ENCODE data around the gene PNPLA7. TPM values are rescaled to one million over a fixed set of nuclear protein-coding genes. Genes with fewer than 3 reads are reported as not detected.
"Not testable (repeated sequence)": the region's sequence is repeated elsewhere in the genome, so short reads cannot be mapped to it uniquely, and the experiment has no call there.

PNPLA7 gene
- total RNA-seq, 2 donors from 2014 or later: 5.8 to 6.1 TPM

DNA sequence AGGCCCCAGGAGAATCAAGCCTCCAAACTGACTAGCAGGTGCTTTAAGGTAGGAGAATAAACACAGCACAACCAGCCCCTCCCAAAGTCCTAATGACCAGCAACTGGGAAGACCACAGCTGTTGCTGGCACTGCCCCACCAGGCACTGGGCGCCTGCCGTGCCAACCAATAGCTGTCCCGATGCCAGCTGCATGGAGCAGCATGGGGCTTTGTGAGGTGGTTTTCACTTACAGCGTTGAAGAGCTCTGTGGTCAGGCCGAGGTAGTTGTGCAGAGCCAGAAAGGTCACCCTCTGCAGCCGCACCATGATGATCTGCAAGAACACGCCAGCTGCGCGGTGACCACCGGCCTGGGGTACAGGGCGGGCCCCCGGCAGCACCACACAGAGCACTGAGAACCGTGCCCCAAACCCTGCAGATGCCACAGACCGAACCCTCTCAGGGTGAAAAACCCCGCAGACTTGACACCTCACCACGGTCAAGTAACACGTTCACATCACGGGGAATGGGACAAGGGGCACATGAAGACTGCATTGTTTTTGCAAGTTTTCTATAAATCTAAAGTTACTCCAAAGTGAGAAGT lies 28.7 kb downstream of the PNPLA7 start:
- DNase-seq: no peak
- no peak for ATAC-seq
- intact Hi-C loops (cut with DNase I): loop anchor here (10.0 kb wide), 2 partner anchors 217 to 227 kb away; partner anchors contain the start of gene NRARP (in 1 of the 2)

DNA sequence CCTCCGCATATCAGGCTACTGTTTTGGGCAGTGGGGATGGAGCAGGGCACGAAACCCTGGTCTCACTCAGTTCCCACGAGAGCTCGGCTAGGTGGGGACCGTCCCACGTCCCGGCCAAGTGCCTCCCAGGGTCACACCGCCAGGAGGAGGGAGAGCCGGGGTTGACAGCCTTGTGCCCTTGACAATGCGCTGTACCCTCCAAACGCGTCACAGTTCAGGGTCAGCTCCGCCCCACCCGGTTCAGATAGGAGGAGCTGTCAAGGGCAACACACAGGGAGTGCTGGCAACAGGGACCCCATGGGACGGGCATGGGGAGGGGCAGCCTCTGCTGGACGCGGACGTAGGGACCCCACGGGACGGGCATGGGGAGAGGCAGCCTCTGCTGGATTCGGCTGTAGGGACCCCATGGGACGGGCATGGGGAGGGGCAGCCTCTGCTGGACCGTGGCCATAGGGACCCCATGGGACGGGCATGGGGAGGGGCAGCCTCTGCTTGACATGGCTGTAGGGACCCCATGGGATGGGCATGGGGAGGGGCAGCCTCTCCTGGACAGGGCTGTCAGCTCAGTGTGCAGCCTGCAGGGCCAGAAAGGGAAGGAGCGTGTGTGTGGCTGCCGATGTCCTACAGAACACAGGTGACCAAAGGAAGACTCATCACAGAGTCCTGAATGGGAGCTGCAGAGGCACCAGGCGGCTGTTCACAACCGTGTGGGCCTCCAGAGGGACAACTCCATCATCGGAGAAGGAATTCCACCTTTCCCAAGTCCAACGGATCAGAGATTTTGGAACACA lies 29.4 kb downstream of the PNPLA7 start:
- intact Hi-C loops (cut with DNase I): loop anchor here (10.0 kb wide), 2 partner anchors 216 to 226 kb away; partner anchors contain the start of gene NRARP (in 1 of the 2)
- no peak for ATAC-seq
- DNase-seq: no peak

DNA sequence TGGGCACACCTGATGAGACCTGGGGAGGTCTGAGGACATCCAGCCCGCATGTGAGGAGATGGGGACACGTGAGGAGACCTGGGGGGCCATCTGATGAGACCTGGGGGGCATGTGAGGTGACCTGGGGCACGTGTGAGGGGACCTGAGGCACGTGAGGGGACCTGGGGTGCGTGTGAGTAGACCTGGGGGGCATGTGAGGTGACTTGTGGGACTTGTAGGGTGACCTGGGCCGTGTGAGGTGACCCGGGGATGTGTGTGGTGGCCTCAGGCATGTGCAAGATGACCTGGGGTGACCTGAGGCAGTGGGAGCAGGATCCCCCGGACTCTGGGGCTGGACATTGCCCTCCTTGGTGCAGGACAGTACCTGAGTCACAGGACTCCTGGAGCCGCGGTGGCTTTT lies 30.6 kb downstream of the PNPLA7 start:
- intact Hi-C loops (cut with DNase I): no loop called here
- DNase-seq: no peak
- no peak for ATAC-seq

DNA sequence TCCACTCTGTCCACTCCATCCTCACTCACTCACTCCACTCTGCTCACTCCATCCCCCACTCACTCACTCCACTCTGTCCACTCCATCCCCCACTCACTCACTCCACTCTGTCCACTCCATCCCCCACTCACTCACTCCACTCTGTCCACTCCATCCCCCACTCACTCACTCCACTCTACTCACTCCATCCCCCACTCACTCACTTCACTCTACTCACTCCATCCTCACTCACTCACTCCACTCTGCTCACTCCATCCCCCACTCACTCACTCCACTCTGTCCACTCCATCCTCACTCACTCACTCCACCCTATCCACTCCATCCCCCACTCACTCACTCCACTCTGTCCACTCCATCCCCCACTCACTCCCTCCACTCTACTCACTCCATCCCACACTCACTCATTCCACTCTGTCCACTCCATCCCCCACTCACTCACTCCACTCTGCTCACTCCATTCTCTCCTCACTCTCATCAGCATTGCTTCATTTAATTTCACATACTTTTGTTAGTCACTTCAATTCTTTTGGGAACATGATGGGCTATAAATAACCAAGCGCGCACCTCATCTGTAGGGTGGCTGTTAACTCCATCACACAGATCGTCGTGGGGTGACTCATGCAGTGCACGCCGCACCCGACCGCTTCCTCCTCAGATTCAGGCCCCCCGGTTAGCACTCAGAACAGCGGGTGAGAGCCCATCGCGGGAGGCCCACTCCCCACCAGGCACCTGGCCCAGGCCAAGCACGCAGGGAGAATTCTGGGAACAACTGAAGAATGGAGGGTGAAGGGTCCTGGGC lies 31.3 kb downstream of the PNPLA7 start:
- ATAC-seq; DNase-seq; intact Hi-C loops (cut with DNase I): not testable (repeated sequence)

DNA sequence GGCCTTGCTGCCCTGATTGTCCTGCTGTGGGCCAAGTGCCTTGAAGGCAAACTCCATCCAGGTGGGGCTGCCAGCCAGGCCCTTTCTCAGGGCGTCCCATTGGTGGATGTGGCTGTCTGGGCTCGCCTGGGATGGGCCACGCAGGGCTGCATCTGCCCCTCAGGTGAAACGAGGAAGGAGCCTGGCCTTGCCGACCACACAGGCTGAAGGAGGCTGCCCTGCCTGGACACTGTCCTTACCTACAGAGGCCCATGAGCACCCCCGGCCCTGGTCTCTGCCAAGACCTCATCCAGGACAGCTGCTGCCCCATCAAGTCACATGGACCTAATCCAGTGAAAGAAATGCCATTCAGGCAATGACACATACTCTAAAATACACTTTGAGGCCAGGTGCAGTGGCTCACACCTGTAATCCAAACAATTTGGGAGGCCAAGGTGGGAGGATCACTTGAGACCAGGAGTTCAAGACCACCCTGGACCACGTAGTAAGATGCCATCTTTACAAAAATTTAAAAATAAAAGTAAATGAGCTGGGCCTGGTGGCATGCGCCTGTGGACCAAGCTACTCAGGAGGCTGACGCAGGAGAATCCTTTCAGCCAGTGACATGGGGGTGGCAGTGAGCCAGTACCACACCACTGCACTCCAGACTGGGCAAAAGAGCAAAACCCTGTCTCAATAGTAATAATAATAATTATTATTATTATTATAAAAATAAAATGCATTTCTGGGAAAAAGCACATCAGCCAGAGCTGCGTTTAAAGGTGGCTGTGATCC lies 33.9 kb downstream of the PNPLA7 start:
- DNase-seq (no peak), ATAC-seq (no peak)
- intact Hi-C loops (cut with DNase I): no loop called here

DNA sequence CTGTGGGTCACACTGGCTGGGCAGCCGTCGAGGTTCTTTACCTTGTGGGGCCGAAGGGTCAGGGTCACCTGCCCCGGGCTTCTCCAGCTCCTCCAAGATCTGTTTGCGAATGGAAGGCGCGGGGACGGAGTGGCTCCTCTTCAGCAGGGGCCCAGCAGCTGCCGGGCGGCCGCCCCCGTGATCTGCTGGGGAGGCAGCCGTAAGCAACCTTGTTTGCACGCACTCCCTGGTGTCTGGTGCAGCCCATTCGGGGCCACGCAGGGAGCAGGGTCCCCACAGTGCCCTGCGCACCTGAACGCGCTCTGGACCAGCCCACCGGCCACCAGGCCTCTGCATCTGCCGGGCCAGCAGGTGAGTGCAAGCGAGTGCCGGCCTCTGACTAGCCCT lies 34.9 kb downstream of the PNPLA7 start:
- no peak for ATAC-seq
- intact Hi-C loops (cut with DNase I): no loop called here
- DNase-seq: no peak

DNA sequence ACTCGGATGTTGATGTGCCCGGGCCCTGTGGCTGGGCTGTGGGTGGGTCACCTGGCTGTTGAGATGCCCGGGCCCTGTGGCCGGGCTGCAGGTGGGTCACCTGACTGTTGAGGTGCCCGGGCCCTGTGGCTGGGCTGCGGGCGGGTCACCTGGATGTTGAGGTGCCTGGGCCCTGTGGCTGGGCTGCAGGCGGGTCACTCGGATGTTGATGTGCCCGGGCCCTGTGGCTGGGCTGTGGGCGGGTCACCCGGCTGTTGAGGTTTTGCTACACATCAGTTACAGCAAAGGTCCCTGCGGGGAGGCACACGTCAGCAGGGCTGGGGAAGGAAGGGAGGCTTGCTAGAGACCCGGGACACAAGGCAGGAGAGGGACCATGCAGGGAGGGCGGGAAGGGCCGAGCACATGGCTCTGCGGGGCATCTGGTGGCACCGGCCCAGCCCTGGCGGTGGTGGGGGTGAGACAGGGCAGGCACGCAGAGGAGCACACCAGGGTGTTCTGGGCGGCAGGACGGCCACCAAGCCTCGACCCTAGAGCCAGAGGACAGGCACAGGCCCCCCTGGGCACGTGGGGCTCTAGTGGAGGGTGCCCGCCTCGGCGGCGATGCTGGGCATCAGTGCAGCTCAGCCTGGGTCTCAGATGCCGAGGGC lies 35.4 kb downstream of the PNPLA7 start:
- no peak for ATAC-seq
- intact Hi-C loops (cut with DNase I): no loop called here
- no peak for DNase-seq

DNA sequence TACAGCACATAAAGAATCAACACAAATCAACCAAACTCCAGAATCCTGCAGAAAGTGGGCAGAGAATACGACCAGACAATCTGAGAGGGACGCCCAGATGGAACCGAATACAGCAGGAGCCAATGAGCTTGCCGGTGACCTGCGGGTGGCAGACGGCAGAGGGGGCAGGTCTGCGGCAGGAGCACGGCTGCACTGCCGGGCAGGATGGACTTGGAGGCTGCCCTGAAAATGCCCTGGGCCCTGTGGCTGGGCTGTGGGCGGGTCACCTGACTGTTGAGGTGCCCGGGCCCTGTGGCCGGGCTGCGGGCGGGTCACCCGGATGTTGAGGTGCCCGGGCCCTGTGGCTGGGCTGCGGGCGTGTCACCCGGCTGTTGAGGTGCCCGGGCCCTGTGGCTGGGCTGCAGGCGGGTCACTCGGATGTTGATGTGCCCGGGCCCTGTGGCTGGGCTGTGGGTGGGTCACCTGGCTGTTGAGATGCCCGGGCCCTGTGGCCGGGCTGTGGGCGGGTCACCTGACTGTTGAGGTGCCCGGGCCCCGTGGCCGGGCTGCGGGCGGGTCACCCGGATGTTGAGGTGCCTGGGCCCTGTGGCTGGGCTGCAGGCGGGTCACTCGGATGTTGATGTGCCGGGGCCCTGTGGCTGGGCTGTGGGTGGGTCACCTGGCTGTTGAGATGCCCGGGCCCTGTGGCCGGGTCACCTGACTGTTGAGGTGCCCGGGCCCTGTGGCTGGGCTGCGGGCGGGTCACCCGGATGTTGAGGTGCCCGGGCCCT lies 36.2 kb downstream of the PNPLA7 start:
- intact Hi-C loops (cut with DNase I); ATAC-seq: not testable (repeated sequence)

DNA sequence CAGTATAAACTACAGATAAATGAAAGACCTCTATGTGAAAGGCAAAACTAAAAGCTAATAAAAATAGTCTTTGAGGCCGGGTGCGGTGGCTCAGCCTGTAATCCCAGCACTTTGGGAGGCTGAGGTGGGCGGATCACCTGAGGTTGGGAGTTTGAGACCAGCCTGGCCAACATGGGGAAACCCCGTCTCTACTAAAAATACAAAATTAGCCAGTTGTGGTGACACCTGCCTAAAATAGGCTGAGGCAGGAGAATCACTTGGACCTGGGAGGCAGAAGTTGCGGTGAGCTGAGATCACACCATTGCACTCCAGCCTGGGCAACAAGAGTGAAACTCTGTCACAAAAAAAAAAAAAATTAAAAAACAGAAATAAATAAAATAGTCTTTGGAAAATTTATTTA lies 37.1 kb downstream of the PNPLA7 start:
- DNase-seq; intact Hi-C loops (cut with DNase I); ATAC-seq: not testable (repeated sequence)

More for the DNA sequence above, 36.2 kb downstream of the PNPLA7 start:
- DNase-seq: not testable (repeated sequence)

DNA sequence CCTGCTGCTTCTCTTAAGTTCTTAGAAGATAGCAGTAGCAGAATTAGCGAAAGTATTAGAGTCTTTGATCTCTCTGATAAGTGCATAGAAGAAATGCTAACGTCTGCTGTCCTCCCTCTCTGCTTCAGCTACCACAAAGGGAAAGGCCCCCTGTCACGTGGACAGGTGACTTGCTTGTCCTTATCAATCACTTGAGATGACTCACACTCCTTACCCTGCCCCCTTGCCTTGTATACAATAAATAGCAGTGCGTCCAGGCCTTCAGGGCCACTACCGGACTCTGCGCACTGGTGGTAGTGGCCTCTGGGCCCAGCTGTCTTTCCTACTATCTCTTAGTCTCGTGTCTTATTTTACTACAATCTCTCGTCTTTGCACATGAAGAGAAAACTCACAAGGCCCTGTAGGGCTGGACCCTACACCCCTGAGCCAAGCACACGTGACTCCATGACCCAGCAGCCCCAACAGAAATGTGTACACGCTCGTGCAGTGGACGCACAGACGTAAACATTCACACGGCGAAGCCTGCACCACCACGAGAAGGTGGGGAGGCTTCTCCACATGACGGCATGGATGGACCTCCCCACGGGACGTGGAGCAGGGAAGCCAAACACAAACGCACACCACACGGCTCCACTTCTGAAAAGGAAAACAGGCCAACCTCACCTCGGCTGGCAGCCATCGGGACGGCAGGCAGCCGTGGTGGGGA lies 38.3 kb downstream of the PNPLA7 start:
- DNase-seq (no peak), ATAC-seq (no peak)
- intact Hi-C loops (cut with DNase I): no loop called here

DNA sequence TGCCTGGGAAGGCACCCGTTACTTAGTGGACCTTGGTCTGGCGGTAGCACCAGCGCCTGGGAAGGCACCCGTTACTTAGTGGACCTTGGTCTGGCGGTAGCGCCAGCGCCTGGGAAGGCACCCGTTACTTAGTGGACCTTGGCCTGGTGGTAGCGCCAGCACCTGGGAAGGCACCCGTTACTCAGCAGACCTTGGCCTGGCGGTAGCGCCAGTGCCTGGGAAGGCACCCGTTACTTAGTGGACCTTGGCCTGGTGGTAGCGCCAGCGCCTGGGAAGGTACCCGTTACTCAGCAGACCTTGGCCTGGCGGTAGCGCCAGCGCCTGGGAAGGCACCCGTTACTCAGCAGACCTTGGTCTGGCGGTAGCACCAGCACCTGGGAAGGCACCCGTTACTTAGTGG lies 39.1 kb downstream of the PNPLA7 start:
- ATAC-seq; intact Hi-C loops (cut with DNase I); DNase-seq: not testable (repeated sequence)

DNA sequence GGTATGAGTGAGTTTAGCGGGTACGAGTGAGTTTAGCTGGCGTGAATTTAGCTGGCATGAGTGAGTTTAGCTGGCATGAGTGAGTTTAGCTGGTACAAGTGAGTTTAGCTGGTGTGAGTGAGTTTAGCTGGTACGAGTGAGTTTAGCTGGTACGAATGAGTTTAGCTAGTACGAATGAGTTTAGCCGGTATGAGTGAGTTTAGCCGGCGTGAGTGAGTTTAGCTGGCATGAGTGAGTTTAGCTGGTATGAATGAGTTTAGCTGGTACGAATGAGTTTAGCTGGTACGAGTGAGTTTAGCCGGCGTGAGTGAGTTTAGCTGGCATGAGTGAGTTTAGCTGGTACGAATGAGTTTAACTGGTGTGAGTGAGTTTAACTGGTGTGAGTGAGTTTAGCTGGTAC lies 41.0 kb downstream of the PNPLA7 start:
- DNase-seq (no peak), ATAC-seq (no peak)
- intact Hi-C loops (cut with DNase I): no loop called here

DNA sequence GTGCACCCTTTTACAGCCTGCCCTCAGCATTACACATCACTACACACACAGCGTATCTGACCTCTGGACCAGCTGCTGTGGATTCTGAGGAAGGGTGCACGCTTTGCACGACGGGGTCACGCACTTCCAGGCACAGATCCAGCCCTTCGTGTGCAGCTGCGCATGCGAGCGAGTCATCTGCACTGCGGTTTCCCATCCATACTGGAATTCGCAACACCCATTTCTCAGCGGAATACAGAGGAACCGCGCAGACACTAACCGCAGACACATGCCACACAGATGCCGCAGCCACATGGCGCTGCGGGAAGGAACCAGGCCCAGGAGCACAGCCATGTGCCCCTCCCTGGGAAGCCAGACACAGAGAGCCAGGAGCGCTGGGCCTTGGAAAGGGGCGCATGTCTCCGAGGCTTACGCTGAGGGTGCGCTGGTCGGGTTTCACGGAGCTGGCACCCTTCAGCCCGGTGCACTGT lies 43.5 kb downstream of the PNPLA7 start:
- ATAC-seq (no peak), DNase-seq (no peak)
- intact Hi-C loops (cut with DNase I): no loop called here

DNA sequence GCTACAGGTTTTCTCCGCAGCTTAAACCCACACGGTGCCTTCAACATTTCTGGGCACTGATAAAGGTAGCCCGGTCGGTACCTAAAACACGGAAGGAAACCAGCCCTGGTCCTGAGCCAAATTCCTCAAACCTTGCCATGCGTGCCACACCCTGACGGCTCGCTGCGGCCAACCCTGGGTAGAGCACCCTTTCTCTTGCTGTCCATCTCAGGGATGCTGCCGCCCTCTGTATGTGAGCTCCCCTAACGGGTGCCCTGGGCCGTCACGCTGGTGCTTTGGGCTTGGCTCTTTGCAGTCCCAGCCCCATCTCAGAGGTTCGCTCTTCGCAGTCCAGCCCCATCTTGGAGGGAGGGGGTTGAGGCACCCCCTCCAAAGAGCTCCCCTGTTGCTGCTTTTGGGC lies 43.9 kb downstream of the PNPLA7 start:
- intact Hi-C loops (cut with DNase I): no loop called here
- no peak for ATAC-seq
- no peak for DNase-seq

DNA sequence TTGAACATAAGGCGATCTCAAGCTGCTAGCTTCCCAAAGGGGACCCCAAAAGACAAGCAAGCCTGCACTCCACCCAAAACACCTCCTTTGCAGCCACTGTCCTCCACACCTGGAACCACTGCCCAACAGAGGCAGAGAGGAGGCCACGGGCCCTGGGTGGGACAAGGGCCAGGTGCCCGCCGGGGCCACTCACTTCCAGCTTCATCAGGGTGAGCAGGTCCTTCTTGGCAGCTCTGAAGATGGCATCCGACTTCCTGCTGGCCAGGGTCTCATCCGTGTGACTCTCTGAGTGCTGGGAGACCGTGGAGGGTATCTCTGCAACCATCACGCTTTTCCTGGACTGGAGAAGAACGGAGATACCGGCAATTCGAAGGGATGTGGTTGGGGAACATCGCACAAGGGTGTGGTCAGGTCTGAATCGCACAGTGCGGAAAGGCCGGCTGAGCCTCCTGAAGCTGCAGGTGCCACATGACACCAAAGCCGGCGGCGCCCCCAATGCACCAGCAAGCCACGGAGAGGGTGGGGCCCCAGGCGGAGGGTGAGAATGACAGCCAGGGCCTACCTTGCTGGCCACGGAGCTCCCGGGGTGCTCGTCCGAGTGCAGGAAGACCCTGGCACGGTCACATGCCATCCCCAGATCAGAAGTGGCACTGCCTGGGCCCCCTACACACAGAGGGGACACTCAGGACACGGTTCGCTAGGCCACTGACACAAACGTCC lies 44.6 kb downstream of the PNPLA7 start:
- DNase-seq: no peak
- intact Hi-C loops (cut with DNase I): no loop called here
- no peak for ATAC-seq

DNA sequence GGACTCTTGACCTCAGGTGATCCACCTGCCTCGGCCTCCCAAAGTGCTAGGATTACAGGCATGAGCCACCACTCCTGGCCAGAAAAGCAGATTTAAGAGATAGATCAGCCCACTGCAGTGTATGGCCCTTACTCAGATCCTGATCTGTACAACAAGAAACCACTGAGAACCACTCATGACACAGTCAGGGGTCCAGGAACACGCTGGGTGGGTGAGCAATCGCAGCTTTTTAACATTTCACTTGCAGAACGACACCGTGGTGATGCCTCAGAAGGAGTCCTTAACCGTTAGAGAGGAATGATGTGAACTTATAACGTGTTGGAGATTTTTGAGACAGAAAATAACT lies 45.8 kb downstream of the PNPLA7 start:
- ATAC-seq: no peak
- DNase-seq: no peak
- intact Hi-C loops (cut with DNase I): no loop called here
